GM12878 (cell line): ENCODE measurements around the gene PSENEN. TPM values are rescaled to one million over a fixed set of nuclear protein-coding genes. Genes with fewer than 3 reads are reported as not detected.
A peak's percentile ranks its signal among the peaks of the same experiment; 100 is the strongest.

ENCODE experiments used
- ATAC-seq: fragments of 200-7000 bp; cut with Tn5 transposase; 3 replicates; pipeline ENCODE4 v1.9.1; 2020; ENCODE audit warnings: mild to moderate bottlenecking, moderate library complexity
- BruUV-seq: library from RNA; stranded (reverse); fragments of 400-500 nt; replicated peaks from 2 replicates; lab custom pipeline; 2021; lab: Mats Ljungman, UMichigan
- CTCF ChIA-PET: fragments of 300-600 bp; sonication (Branson Sonifier 250); formaldehyde crosslinking; extraction: SDS; loops from one replicate; lab custom pipeline; 2021; ENCODE audit warnings: inconsistent platforms; lab: Yijun Ruan, JAX
- POLR2A ChIA-PET: fragments of 350-600 bp; formaldehyde crosslinking; extraction: SDS; loops from one replicate; lab custom pipeline; 2021; ENCODE audit warnings: inconsistent platforms; lab: Charles Lee
- RAD21 ChIA-PET: fragments of 300-600 bp; sonication (Branson Sonifier 250); formaldehyde crosslinking; loops from one replicate; lab custom pipeline; 2023; ENCODE audit warnings: antibody characterized with exemption; ENCODE audit not compliant: unreplicated experiment; lab: Charles Lee
- SMC1A ChIA-PET: fragments of 300-600 bp; sonication (Branson Sonifier 250); formaldehyde crosslinking; loops from one replicate; lab custom pipeline; 2023; ENCODE audit not compliant: unreplicated experiment, uncharacterized antibody; lab: Charles Lee
- DNase-seq: peaks from one replicate; pipeline ENCODE4 v3.0.0-alpha.2; 2011; ENCODE audit warnings: low read depth, low spot score
- FAIRE-seq: peaks from 3 replicates; lab custom pipeline; 2011; peaks lifted over from hg19 to GRCh38; lab: Jason Lieb, UNC
- H2AFZ ChIP-seq: 2 replicates; pipeline ENCODE4 v1.6.0; 2011; ENCODE audit warnings: low read depth, low read length, control low read depth; ENCODE audit not compliant: control insufficient read depth
- H3K27ac ChIP-seq: 2 replicates; pipeline ENCODE4 v1.5.1; 2011; ENCODE audit warnings: control low read depth; ENCODE audit not compliant: control insufficient read depth, insufficient read depth
- H3K27me3 ChIP-seq, 2 experiments: replicated peaks in 1 of 2; 2 replicates each; pipeline versions ENCODE4 v1.6.0 to v1.6.1; 2011; ENCODE audit warnings: low read length in 1 of 2; ENCODE audit not compliant: control insufficient read depth in 2 of 2, insufficient read depth in 2 of 2
- H3K36me3 ChIP-seq, 2 experiments: 2 replicates each; pipeline ENCODE4 v1.5.1; 2011; ENCODE audit warnings: low read length in 1 of 2; ENCODE audit not compliant: control insufficient read depth in 2 of 2, insufficient read depth in 2 of 2
- H3K4me1 ChIP-seq: 2 replicates; pipeline ENCODE4 v1.6.1; 2011; ENCODE audit warnings: mild to moderate bottlenecking, low read length, moderate library complexity, mixed read lengths; ENCODE audit not compliant: control insufficient read depth, insufficient read depth
- H3K4me2 ChIP-seq: 2 replicates; pipeline ENCODE4 v1.6.0; 2011; ENCODE audit warnings: control low read depth; ENCODE audit not compliant: control insufficient read depth, insufficient read depth
- H3K4me3 ChIP-seq: fragments of 200-600 bp; sonication (generic); 2 replicates; pipeline ENCODE4 v1.5.1; 2016
- H3K79me2 ChIP-seq: 2 replicates; pipeline ENCODE4 v1.6.0; 2011; ENCODE audit warnings: low read length; ENCODE audit not compliant: control insufficient read depth, insufficient read depth
- H3K9ac ChIP-seq: 2 replicates; pipeline ENCODE4 v1.8.0; 2011; ENCODE audit warnings: low read length, control low read depth, mixed read lengths; ENCODE audit not compliant: control insufficient read depth, insufficient read depth
- H3K9me3 ChIP-seq: replicated peaks from 3 replicates; pipeline ENCODE4 v1.5.1; 2011; ENCODE audit warnings: mild to moderate bottlenecking, low read length; ENCODE audit not compliant: control insufficient read depth, insufficient read depth
- H4K20me1 ChIP-seq: 2 replicates; pipeline ENCODE4 v1.6.0; 2011; ENCODE audit not compliant: control insufficient read depth, insufficient read depth
- CEBPZ ChIP-seq: fragments of 150-350 bp; IDR thresholded peaks from 2 replicates; pipeline ENCODE4 v1.6.1; 2016; ENCODE audit warnings: low read depth, low read length
- EED ChIP-seq: sonication (generic); IDR thresholded peaks from 2 replicates; pipeline ENCODE4 v1.6.1; 2016; ENCODE audit warnings: antibody characterized with exemption, low read depth
- FOXM1 ChIP-seq: IDR thresholded peaks from 2 replicates; pipeline ENCODE4 v1.6.1; 2012; ENCODE audit warnings: low read depth, mild to moderate bottlenecking, inconsistent platforms, low read length, moderate library complexity
- IRF3 ChIP-seq: fragments of 450-650 bp; IDR thresholded peaks from 2 replicates; pipeline ENCODE4 v1.6.1; 2014; ENCODE audit warnings: mild to moderate bottlenecking
- JUNB ChIP-seq: IDR thresholded peaks from 2 replicates; pipeline ENCODE4 v1.6.1; 2016; ENCODE audit warnings: antibody characterized with exemption, mild to moderate bottlenecking
- NFXL1 ChIP-seq: fragments of 450-650 bp; IDR thresholded peaks from 2 replicates; pipeline ENCODE4 v1.6.1; 2017; ENCODE audit warnings: antibody characterized with exemption, mild to moderate bottlenecking, borderline replicate concordance
- NRF1 ChIP-seq: conservative IDR thresholded peaks from 2 replicates; pipeline ENCODE4 v1.6.1; 2011; ENCODE audit warnings: mild to moderate bottlenecking, low read depth, low read length, improper control_type of control experiment
- PKNOX1 ChIP-seq: fragments of 450-650 bp; IDR thresholded peaks from 2 replicates; pipeline ENCODE4 v1.6.1; 2016; ENCODE audit warnings: mild to moderate bottlenecking
- YBX1 ChIP-seq: fragments of 450-650 bp; IDR thresholded peaks from 2 replicates; pipeline ENCODE4 v1.6.1; 2016; ENCODE audit warnings: antibody characterized with exemption
- ZBED1 ChIP-seq: IDR thresholded peaks from 2 replicates; pipeline ENCODE4 v1.6.1; 2016; ENCODE audit warnings: borderline replicate concordance
- ZNF622 ChIP-seq: fragments of 450-650 bp; IDR thresholded peaks from 2 replicates; pipeline ENCODE4 v1.6.1; 2017; ENCODE audit warnings: mild to moderate bottlenecking, inconsistent platforms
- WGBS: methylation state at CpG from one replicate; pipeline ENCODE4 v1.1.6; 2016; ENCODE audit warnings: low lambda C conversion rate; ENCODE audit not compliant: insufficient replicate concordance, insufficient coverage; ENCODE audit errors: missing lambda C conversion rate; 5-methylcytosine and 5-hydroxymethylcytosine counted together
- in situ Hi-C: fragments of 300-500 bp; cut with MboI; formaldehyde crosslinking; loops from 9 replicates; pipeline ENCODE4 v1.14.3; 2018; ENCODE audit warnings: mixed read lengths
- intact Hi-C: fragments of 100-400 bp; cut with micrococcal nuclease; formaldehyde crosslinking; loops from one replicate; pipeline ENCODE4 v1.14.2; 2022; ENCODE audit not compliant: unreplicated experiment
- polyA plus RNA-seq, 11 experiments: library from polyadenylated mRNA; depleted of rRNA in 4 of 11; unstranded in 6 of 11; stranded (reverse) in 5 of 11; fragments of >200 nt; fragmentation: Nextera tagmentation in 4 of 11; fragmentation: Illumina TruSeq in 1 of 11; extraction: Ambion mirVana in 4 of 11; extraction: Trizol in 1 of 11; gene quantifications; 1 replicate in 1 of 11; 2 replicates in 10 of 11; pipeline versions ENCODE4 v1.2.1 to v1.2.3, GENCODE V29; 2011 to 2016; ENCODE audit warnings: inconsistent platforms in 2 of 11, missing spikeins in 2 of 11, low read depth in 1 of 11
- total RNA-seq, 4 experiments: library from RNA; depleted of rRNA in 3 of 4; stranded (reverse); fragments of >200 nt in 3 of 4; fragmentation: Illumina TruSeq in 1 of 4; extraction: Trizol in 1 of 4; gene quantifications; 2 replicates each; pipeline versions ENCODE4 v1.2.1 to v1.2.3, GENCODE V29; 2013 to 2021

Gene PSENEN
- total and polyA plus RNA-seq, 10 of the 15 experiments (the other 5 are each of a cell fraction or from before 2014, with no cell fraction given): 14.4 to 178 (median 43.5) TPM

GRCh38 chr19:35742121-35742724, 3.2 kb upstream of the PSENEN start, which contains the start of gene IGFLR1 (continued):
- no peak for TF ChIP-seq CEBPZ
- TF ChIP-seq JUNB: no peak
- peak; percentile 87; the same call in 1 of the 2 replicates for TF ChIP-seq EED
- TF ChIP-seq ZNF622: no peak

GRCh38 chr19:35743640-35744429, 1.6 kb upstream of the PSENEN start:
- no peaks in the 10 kb centered on the region for H3K9me3 ChIP-seq
- H3K4me1 ChIP-seq: peaks cover 32% of the 10 kb centered on the region
- no peaks in the 10 kb centered on the region for H4K20me1 ChIP-seq
- WGBS: 88% methylated on average over 17 of the region's 19 CpGs
- intact Hi-C loops (loop anchor here (2.0 kb wide), 1 partner anchor 15 kb away; the partner anchor contains the start of gene PROSER3), in situ Hi-C loops (no loop called here)
- POLR2A ChIA-PET: interaction anchor here (0.6 to 7.1 kb wide), 10 partner anchors 13 to 1474 kb away, joined by 3 to 91 read pairs (median 8); partner anchors contain the start of genes HSPB6, PROSER3 and ZNF383
- TF ChIP-seq FOXM1: no peak
- TF ChIP-seq NFXL1: no peak
- TF ChIP-seq NRF1: no peak
- no peak for TF ChIP-seq YBX1
- TF ChIP-seq IRF3: no peak
- TF ChIP-seq ZBED1: no peak
- TF ChIP-seq PKNOX1: no peak
- peak overlapping the region; percentile 90 for H3K4me2 ChIP-seq
- peak overlapping the region; percentile 85 for H3K4me3 ChIP-seq
- CTCF ChIA-PET: interaction anchor here (0.7 to 4.3 kb wide), 4 partner anchors 30 to 179 kb away, joined by 3 to 18 read pairs (median 13); no protein-coding TSS in a partner anchor
- SMC1A ChIA-PET: interaction anchor here (2.0 kb wide), 1 partner anchor 48 kb away, joined by 14 read pairs; no protein-coding TSS in a partner anchor
- 0 out of 2 replicates have a peak overlapping the region, but pooled peaks have one; percentile 36 for H3K9ac ChIP-seq
- no peaks in the 10 kb centered on the region for H3K27me3 ChIP-seq
- peak overlapping the region; percentile 80; the same call in 1 of the 2 replicates for H3K27ac ChIP-seq
- peaks cover 28% of the 10 kb centered on the region for H3K79me2 ChIP-seq
- peaks cover 4 to 7% of the 10 kb centered on the region in 2 experiments; a peak in 2 of 4 replicates for H3K36me3 ChIP-seq
- H2AFZ ChIP-seq: no peak overlapping the region
- RAD21 ChIA-PET: interaction anchor here (0.7 to 2.3 kb wide), 7 partner anchors 21 to 320 kb away, joined by 3 to 10 read pairs (median 5); partner anchors contain the start of gene COX6B1
- FAIRE-seq (no peak), DNase-seq (no peak), ATAC-seq (no peak)
- BruUV-seq: TSS peak; percentile 20
